HEK293T (cell line): ENCODE data around the gene TRIM8.

Source experiments
- FOXK2 ChIP-seq: fragments of 450-650 bp; IDR thresholded peaks from 2 replicates; pipeline ENCODE4 v1.6.1; 2016; ENCODE audit warnings: mild to moderate bottlenecking
- SP1 ChIP-seq: fragments of 450-650 bp; IDR thresholded peaks from 2 replicates; pipeline ENCODE4 v1.6.1; 2017
- TARDBP ChIP-seq: fragments of 450-650 bp; IDR thresholded peaks from 2 replicates; pipeline ENCODE4 v1.6.1; 2016

- TF ChIP-seq TARDBP = no peak
- no peak for TF ChIP-seq SP1
- TF ChIP-seq FOXK2 = no peak
These were observed 17.4 kb downstream of the TRIM8 start for GRCh38 chr10:102661658-102662028.
